H9 (cell line): Measurements from ENCODE around the gene SOX11. TPM values are rescaled to one million over a fixed set of nuclear protein-coding genes. Genes with fewer than 3 reads are reported as not detected.

Experiments used
- DNase-seq: peaks from one replicate; pipeline ENCODE4 v3.0.0-alpha.2; 2017
- H2AFZ ChIP-seq: one replicate; pipeline ENCODE4 v1.6.1; 2013; ENCODE audit warnings: mild to moderate bottlenecking, low read length, control low read depth, moderate library complexity
- H2AK5ac ChIP-seq: 2 replicates; pipeline ENCODE4 v1.6.1; 2013; ENCODE audit warnings: low read length, control low read depth, mixed read lengths; ENCODE audit not compliant: insufficient read length
- H2BK120ac ChIP-seq: one replicate; pipeline ENCODE4 v1.6.1; 2013; ENCODE audit warnings: low read depth, mild to moderate bottlenecking, low read length, control low read depth, inconsistent platforms; ENCODE audit not compliant: poor library complexity, severe bottlenecking
- H2BK12ac ChIP-seq: 2 replicates; pipeline ENCODE4 v1.6.1; 2013; ENCODE audit warnings: low read length, control low read depth, mixed read lengths, low read depth; ENCODE audit not compliant: insufficient read length
- H2BK15ac ChIP-seq: 2 replicates; pipeline ENCODE4 v1.6.1; 2013; ENCODE audit warnings: low read depth, low read length, control low read depth
- H2BK20ac ChIP-seq: one replicate; pipeline ENCODE4 v1.6.1; 2013; ENCODE audit warnings: low read depth, mild to moderate bottlenecking, low read length, control low read depth, inconsistent platforms; ENCODE audit not compliant: poor library complexity, severe bottlenecking
- H2BK5ac ChIP-seq: 2 replicates; pipeline ENCODE4 v1.6.1; 2013; ENCODE audit warnings: low read length, control low read depth, mixed read lengths; ENCODE audit not compliant: insufficient read length
- H3K14ac ChIP-seq: 2 replicates; pipeline ENCODE4 v1.6.1; 2013; ENCODE audit warnings: low read length, control low read depth; ENCODE audit not compliant: insufficient read depth
- H3K18ac ChIP-seq: 2 replicates; pipeline ENCODE4 v1.6.1; 2013; ENCODE audit warnings: low read depth, mild to moderate bottlenecking, mixed read lengths, low read length, control low read depth; ENCODE audit not compliant: insufficient read length
- H3K23ac ChIP-seq: 2 replicates; pipeline ENCODE4 v1.6.1; 2013; ENCODE audit warnings: low read length, control low read depth, mixed read lengths, low read depth; ENCODE audit not compliant: insufficient read length
- H3K23me2 ChIP-seq: 2 replicates; pipeline ENCODE4 v1.6.1; 2013; ENCODE audit warnings: low read depth, mild to moderate bottlenecking, mixed read lengths, low read length, control low read depth; ENCODE audit not compliant: insufficient read length, poor library complexity, severe bottlenecking
- H3K27ac ChIP-seq: 2 replicates; pipeline ENCODE4 v1.5.1; 2013; ENCODE audit warnings: low read length, control low read depth, mixed read lengths, low read depth; ENCODE audit not compliant: insufficient read length
- H3K27me3 ChIP-seq: 2 replicates; pipeline ENCODE4 v1.6.1; 2013; ENCODE audit warnings: low read length, control low read depth, inconsistent platforms; ENCODE audit not compliant: insufficient read depth
- H3K4ac ChIP-seq: 2 replicates; pipeline ENCODE4 v1.6.1; 2013; ENCODE audit warnings: low read depth, mild to moderate bottlenecking, control low read depth, inconsistent platforms, low read length, moderate library complexity
- H3K4me1 ChIP-seq: 2 replicates; pipeline ENCODE4 v1.6.1; 2013; ENCODE audit warnings: low read length, control low read depth, inconsistent platforms; ENCODE audit not compliant: insufficient read depth
- H3K4me2 ChIP-seq: 2 replicates; pipeline ENCODE4 v1.6.1; 2013; ENCODE audit warnings: low read length, control low read depth, mixed read lengths; ENCODE audit not compliant: insufficient read length, insufficient read depth
- H3K56ac ChIP-seq: 2 replicates; pipeline ENCODE4 v1.6.1; 2013; ENCODE audit warnings: low read depth, mild to moderate bottlenecking, mixed read lengths, low read length, control low read depth; ENCODE audit not compliant: insufficient read length
- H3K79me1 ChIP-seq: 2 replicates; pipeline ENCODE4 v1.6.1; 2013; ENCODE audit warnings: low read depth, mild to moderate bottlenecking, moderate library complexity, low read length, control low read depth, inconsistent platforms; ENCODE audit not compliant: insufficient read depth, poor library complexity, severe bottlenecking
- H3K79me2 ChIP-seq: 2 replicates; pipeline ENCODE4 v1.6.1; 2013; ENCODE audit warnings: low read length, control low read depth, inconsistent platforms; ENCODE audit not compliant: insufficient read depth
- H3K9ac ChIP-seq: 2 replicates; pipeline ENCODE4 v1.6.1; 2013; ENCODE audit warnings: low read length, control low read depth, mixed read lengths; ENCODE audit not compliant: insufficient read length; ENCODE audit errors: extremely low read depth
- H3K9me3 ChIP-seq: one replicate; pipeline ENCODE4 v1.6.1; 2013; ENCODE audit warnings: low read depth, low read length, inconsistent platforms; ENCODE audit not compliant: control insufficient read depth
- H3T11ph ChIP-seq: one replicate; pipeline ENCODE4 v1.6.1; 2013; ENCODE audit warnings: mild to moderate bottlenecking, low read length, control low read depth, inconsistent platforms
- H4K20me1 ChIP-seq: one replicate; pipeline ENCODE4 v1.6.1; 2013; ENCODE audit not compliant: control insufficient read depth, insufficient read length, insufficient read depth
- H4K5ac ChIP-seq: 2 replicates; pipeline ENCODE4 v1.6.1; 2013; ENCODE audit warnings: low read depth, mild to moderate bottlenecking, mixed read lengths, low read length, control low read depth; ENCODE audit not compliant: insufficient read length
- H4K8ac ChIP-seq: replicated peaks from 2 replicates; pipeline ENCODE4 v1.6.1; 2013; ENCODE audit warnings: low read length, control low read depth, mixed read lengths, low read depth; ENCODE audit not compliant: insufficient read length
- H4K91ac ChIP-seq: 2 replicates; pipeline ENCODE4 v1.6.1; 2013; ENCODE audit warnings: low read depth, mild to moderate bottlenecking, moderate library complexity, mixed read lengths, low read length, control low read depth; ENCODE audit not compliant: insufficient read length
- H3K27ac Mint-ChIP-seq, 3 experiments: 2 replicates in 2 of 3; 3 replicates in 1 of 3; pipeline ENCODE4 v1.8.0; 2020 to 2021; ENCODE audit warnings: mixed read lengths in 3 of 3, mild to moderate bottlenecking in 1 of 3, moderate library complexity in 1 of 3
- H3K27me3 Mint-ChIP-seq: 2 replicates; pipeline ENCODE4 v1.8.0; 2021; ENCODE audit warnings: low read depth, mild to moderate bottlenecking, moderate library complexity, mixed read lengths
- H3K36me3 Mint-ChIP-seq, 3 experiments: 2 replicates in 2 of 3; 3 replicates in 1 of 3; pipeline ENCODE4 v1.8.0; 2020 to 2021; ENCODE audit warnings: low read depth in 3 of 3, mixed read lengths in 3 of 3; ENCODE audit not compliant: insufficient read depth in 1 of 3
- H3K4me1 Mint-ChIP-seq, 2 experiments: 2 replicates each; pipeline ENCODE4 v1.8.0; 2020; ENCODE audit warnings: mixed read lengths in 2 of 2
- H3K4me3 Mint-ChIP-seq, 2 experiments: 2 replicates in 1 of 2; 3 replicates in 1 of 2; pipeline ENCODE4 v1.8.0; 2020 to 2021; ENCODE audit warnings: mild to moderate bottlenecking in 2 of 2, mixed read lengths in 2 of 2, moderate library complexity in 1 of 2
- H3K9me3 Mint-ChIP-seq, 2 experiments: 2 replicates in 1 of 2; 3 replicates in 1 of 2; pipeline ENCODE4 v1.8.0; 2020; ENCODE audit warnings: mild to moderate bottlenecking in 2 of 2, mixed read lengths in 2 of 2, moderate library complexity in 1 of 2
- WGBS: extraction: QIAGEN DNeasy Blood & Tissue Kit; methylation state at CpG from one replicate; pipeline ENCODE4 v1.1.7; 2013; ENCODE audit warnings: missing lambda C conversion rate, low lambda C conversion rate, mixed read lengths; ENCODE audit not compliant: insufficient read length; ENCODE audit errors: extremely low coverage; 5-methylcytosine and 5-hydroxymethylcytosine counted together
- total RNA-seq: library from RNA; stranded (reverse); gene quantifications from 2 replicates; pipeline ENCODE4 v1.2.1, GENCODE V29; 2021
- TF ChIP-seq, protein P1 (sequence below): fragments of 200-600 bp; sonication (generic); conservative IDR thresholded peaks from 3 replicates; pipeline ENCODE4 v1.8.0; 2021; ENCODE audit warnings: antibody characterized with exemption, mild to moderate bottlenecking

SOX11 gene
- total RNA-seq, 1 experiment from 2014 or later = 43.8 TPM

DNA sequence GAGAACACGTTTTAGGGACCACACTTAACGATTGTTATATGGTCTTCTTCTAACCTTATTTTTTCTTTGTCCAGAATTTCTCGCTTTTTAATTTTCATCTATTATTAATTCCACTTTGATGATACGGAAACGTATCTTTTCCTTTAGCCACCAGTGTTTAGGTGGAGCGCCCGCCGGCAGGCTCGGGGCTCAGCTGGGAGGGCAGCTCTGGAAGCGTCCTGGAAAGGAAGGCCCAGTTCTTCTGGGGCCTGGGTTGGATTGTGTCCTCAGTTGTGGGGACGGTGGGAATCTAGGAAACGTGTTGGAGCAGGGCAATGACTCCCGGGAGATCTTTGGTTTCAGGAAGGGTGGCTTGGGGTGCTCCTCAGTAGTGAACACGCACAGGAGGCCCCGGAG is 19.4 kb upstream of the SOX11 start:
- Histone ChIP-seq H4K20me1 (no peaks in the 10 kb centered on the region), H2AFZ (no peak overlapping the region), H4K5ac (no peak overlapping the region), H4K91ac (no peak overlapping the region), H2BK120ac (no peak overlapping the region), H3K23me2 (peaks cover 4% of the 10 kb centered on the region), H3K4me2 (peak overlapping the region; percentile 28), H3K79me2 (no peaks in the 10 kb centered on the region), H2BK12ac (no peak overlapping the region), H3K27ac (no peak overlapping the region), H2AK5ac (no peak overlapping the region), H3K56ac (no peak overlapping the region), H3K18ac (no peak overlapping the region), H3K9me3 (no peaks in the 10 kb centered on the region), H4K8ac (no peak overlapping the region), H2BK15ac (no peak overlapping the region), H3K27me3 (peaks cover 5% of the 10 kb centered on the region; the same call in 1 of the 2 replicates), H3K4ac (no peak overlapping the region), H2BK5ac (no peak overlapping the region), H3T11ph (no peak overlapping the region), H3K4me1 (no peaks in the 10 kb centered on the region), H3K14ac (no peak overlapping the region), H2BK20ac (no peak overlapping the region), H3K23ac (no peak overlapping the region), H3K9ac (no peak overlapping the region), H3K79me1 (no peaks in the 10 kb centered on the region)
- Mint-ChIP-seq H3K9me3 (no peaks in the 10 kb centered on the region; a peak in 2 of 5 replicates), H3K27ac (no peak overlapping the region), H3K4me1 (peaks cover 16 to 17% of the 10 kb centered on the region in 2 experiments), H3K36me3 (no peaks in the 10 kb centered on the region), H3K27me3 (peaks cover 23% of the 10 kb centered on the region), H3K4me3 (peak overlapping the region; percentile 57 to 76)
- no peak for DNase-seq
- no CpG with 5 or more reads among the region's 15 CpGs for WGBS
- TF ChIP-seq, protein P1, sequence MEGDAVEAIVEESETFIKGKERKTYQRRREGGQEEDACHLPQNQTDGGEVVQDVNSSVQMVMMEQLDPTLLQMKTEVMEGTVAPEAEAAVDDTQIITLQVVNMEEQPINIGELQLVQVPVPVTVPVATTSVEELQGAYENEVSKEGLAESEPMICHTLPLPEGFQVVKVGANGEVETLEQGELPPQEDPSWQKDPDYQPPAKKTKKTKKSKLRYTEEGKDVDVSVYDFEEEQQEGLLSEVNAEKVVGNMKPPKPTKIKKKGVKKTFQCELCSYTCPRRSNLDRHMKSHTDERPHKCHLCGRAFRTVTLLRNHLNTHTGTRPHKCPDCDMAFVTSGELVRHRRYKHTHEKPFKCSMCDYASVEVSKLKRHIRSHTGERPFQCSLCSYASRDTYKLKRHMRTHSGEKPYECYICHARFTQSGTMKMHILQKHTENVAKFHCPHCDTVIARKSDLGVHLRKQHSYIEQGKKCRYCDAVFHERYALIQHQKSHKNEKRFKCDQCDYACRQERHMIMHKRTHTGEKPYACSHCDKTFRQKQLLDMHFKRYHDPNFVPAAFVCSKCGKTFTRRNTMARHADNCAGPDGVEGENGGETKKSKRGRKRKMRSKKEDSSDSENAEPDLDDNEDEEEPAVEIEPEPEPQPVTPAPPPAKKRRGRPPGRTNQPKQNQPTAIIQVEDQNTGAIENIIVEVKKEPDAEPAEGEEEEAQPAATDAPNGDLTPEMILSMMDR = no peak
